Hematopoietic multipotent progenitor cell treated with erythropoietin and hydrocortisone succinate and interleukin-3 and kit ligand, for 17 days (in vitro differentiated cells): ENCODE measurements around the gene TSPEAR.

Source experiments
- DNase-seq: peaks from one replicate; pipeline ENCODE4 v3.0.0-alpha.2; 2015; ENCODE audit warnings: low spot score

The TSPEAR gene

DNA sequence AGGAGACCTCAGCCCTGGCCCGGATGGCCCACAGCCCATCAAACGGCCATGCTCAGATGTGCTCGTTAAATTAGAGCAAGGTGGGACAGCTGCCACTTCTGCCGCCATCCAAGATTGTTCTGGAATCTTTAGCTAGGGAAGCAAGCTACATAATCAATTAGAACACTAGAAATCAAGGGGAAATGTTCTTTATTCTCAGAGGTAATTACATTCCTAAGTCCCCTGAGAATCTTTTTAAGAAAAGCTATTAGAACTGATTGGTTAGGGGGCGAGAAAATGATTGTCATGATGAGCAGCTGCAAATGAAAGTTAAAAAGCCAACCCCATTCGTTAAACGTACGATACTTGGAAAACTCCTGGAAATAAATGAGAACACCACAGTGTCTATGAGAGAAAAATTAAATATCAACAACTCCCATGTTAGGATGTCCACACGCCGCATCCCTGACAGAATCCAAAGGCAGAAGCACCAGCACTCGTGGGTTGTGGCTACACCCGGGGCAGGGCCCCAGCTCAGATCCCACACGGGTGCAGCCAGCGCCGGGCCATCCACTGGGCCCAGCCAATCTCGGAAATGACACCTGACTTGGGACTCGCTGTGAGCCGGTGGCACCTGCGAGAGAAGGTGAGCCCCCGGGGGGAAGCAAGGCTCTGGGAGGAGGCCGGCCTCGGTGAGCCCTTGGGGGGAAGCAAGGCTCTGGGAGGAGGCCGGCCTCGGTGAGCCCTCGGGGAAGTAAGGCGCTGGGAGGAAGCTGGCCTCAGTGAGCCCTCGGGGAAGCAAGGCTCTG, 209.0 kb downstream of the TSPEAR start:
- DNase-seq, result no peak

GRCh38 chr21:44500111-44500510, 211.3 kb downstream of the TSPEAR start:
- DNase-seq, result no peak

DNA sequence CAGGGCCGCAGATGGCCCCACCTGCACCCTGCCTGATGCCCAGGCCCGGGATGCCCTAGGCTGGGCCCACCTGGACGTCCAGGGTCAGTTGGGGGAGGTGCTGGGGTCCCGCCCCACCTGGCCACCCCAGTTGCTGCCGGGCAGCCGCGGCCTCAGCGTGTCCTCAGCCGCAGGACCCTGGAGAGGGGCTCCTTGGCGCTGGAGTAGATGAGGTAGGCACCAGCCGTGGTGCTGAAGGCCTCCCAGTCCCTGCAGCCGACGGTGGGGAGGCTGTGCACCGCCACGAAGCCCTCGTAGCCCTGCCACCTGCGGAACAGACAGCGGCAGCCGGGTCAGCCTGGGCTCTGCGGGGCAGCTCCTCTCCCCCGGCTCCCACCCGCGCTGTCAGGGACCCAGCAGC, 211.7 kb downstream of the TSPEAR start:
- no peak for DNase-seq

- DNase-seq, result no peak
These were observed 212.2 kb downstream of the TSPEAR start for GRCh38 chr21:44499211-44499560.

- no peak for DNase-seq
These were observed 212.8 kb downstream of the TSPEAR start for GRCh38 chr21:44498280-44499210.

- DNase-seq, result no peak
These were observed 213.7 kb downstream of the TSPEAR start for GRCh38 chr21:44497703-44498126.

DNA sequence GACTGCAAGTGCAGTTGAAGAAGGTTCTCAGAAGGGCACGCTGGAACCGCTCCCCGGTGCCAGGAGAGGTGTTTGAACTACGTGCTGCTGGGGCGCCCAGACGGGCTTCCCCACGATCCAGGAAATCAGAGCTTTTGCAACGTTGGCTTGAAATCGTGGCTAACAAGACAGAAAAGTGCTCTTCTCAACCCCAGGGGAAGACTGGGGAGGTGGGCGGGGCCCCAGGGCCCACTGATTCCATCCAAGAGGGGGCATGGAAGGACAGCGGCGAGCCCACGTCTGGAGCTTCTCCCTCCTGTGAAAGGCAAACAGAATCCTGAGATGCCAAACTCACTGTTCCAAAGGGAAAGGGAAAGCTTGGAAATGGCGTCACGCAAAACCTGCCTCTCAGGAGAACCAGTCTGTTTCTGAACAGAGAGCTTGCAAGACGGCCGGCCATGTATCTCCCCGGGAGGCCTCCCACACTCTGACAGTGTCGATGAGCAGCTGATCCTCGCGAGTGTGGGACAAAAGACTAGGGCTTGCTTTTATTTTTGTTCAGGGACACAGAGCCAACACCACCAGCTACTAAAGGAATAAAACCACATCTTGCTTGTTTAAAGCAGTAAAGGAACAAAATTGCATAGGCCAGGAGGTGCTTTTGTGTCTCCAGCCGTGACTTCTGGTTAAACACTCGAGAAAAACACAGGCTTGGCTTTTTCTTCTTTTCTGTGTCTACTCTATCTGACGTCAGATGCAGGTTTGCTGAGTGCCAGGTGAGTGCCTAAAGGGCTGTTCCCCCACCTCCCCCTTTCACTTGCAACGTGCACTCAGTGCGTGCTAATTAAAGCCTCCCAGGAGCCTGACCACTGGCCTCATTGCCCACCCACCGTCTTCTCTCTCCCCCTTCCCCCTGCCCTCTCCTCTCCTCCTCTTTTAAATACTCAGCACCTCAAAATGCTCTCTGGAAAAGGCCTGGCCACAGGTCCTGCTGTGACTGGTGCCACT, 214.5 kb downstream of the TSPEAR start:
- no peak for DNase-seq

DNA sequence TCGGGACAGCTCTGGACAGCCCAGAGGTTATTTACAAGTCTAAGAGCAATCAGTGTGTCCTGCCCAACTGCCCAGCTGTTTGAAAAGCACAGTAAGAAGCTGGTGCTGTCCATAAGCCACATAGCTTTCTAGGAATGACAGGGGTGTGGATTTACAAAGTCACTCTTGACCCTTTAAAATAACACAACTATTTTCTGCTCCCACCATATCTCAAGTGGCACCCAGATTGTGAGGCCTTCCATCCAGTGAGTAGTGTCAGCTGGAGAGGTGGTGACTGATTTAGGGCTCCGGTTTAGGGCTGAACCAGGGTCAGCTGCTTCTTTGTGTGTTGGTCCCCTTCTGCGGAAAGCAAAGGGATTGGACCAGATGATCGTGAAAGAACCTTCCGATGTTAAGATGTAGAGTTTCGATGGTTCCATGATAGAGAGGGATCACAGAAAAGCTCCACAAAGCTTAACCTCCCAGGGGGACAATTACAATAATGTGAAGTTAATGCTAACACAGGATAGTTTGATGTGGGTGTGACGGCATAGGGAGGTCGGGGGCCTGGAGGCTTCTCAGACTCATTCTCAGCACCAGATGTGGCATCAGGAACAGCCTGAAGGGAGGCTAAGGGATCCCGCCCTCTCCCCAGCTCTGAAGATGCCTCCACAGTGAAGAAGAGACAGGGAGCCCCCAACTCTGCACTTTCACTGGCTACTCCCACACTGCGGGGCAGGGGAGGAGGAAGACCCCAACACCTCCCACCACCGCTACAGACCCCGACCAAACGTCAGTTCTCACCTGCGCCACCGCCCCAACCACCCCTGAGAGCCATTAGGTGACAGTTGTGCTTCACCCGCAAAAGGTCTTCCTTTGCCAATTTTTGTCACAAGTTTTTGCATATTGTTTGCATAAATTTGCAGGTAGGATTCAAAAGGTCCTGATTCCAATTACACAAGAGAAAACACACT, 215.5 kb downstream of the TSPEAR start:
- no peak for DNase-seq

DNA sequence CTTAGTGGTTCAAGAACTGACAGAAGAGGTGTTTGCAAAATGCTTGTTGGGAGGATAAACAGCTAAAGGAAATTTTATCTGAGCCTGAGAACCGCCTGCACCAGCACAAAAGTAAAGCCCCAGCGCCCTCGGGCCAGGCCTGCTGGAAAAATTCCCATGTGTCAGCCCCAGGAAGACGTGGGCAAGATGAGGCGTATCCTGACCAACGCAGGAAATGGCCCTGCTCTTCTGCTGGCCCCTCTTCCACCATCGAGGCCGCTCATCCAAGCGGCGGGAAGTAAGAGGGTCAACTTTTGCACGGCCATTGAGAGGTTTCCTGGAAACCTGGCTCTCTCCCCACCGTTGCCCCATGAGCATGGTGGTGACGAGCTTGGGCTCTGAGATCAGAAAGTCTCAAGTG, 216.4 kb downstream of the TSPEAR start:
- no peak for DNase-seq

- DNase-seq, result no peak
These were observed 217.0 kb downstream of the TSPEAR start for GRCh38 chr21:44494418-44494817.

GRCh38 chr21:44492567-44493385, 218.6 kb downstream of the TSPEAR start:
- no peak for DNase-seq

GRCh38 chr21:44490816-44491215, 220.6 kb downstream of the TSPEAR start:
- no peak for DNase-seq

DNA sequence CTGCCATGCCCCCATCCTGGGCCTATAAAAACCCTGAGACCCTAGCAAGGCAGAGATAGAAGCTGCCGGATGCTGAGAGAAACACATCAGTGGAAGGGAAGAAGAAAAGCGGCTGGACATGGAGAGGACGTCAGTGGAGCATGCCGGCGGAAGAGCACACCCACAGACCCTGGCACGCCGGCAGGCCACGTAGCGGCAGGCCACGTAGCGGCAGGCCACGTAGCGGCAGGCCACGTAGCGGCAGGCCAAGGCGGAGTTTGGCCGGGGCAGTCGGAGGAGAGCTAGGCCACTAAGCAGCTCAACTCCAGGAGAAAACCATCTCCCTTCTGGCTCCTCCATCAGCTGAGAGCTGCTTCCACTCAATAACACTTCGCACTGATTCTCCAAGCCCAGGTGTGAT, 221.0 kb downstream of the TSPEAR start:
- no peak for DNase-seq

DNA sequence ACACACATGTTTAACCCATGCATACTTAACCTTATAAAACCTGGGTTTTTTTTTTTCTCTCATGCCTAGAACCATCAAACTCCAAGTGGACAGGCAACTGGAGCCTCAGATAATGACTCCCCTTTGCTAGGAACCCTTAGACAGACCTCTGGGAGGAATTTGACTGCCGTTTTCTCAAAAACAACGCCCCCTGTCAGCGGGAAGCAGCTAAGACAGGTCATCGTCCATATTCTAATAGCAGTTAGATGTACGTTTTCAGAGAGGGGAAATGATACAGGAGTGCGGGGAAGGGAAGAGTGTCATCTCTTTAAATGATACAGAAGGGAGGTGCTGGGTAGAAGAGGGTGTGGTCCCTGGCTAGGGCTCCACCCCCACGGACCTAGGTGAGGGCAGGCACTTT, 221.4 kb downstream of the TSPEAR start:
- DNase-seq, result no peak

GRCh38 chr21:44487831-44488230, 223.5 kb downstream of the TSPEAR start:
- DNase-seq, result no peak

DNA sequence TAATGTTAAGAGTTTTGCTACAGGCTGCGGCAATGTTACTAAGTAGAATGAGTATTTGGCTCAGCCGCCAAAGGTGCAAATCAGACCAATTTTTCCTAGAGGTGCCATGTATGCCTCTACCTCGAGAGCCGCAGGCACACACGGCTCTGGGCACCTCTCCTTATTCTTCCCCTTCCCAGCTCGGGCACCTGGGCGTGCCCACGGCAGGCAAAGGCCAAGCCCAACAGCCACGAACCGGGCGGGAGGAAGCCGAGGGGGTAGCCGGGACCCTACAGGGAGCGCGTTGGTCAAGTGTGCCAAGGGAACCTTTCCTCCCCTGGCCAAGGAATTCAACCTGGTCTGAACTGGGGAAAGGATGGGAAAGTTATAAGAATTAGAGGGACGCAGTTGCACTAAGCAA, 225.1 kb downstream of the TSPEAR start:
- DNase-seq, result no peak

GRCh38 chr21:44485796-44486195, 225.6 kb downstream of the TSPEAR start:
- DNase-seq, result no peak

DNA sequence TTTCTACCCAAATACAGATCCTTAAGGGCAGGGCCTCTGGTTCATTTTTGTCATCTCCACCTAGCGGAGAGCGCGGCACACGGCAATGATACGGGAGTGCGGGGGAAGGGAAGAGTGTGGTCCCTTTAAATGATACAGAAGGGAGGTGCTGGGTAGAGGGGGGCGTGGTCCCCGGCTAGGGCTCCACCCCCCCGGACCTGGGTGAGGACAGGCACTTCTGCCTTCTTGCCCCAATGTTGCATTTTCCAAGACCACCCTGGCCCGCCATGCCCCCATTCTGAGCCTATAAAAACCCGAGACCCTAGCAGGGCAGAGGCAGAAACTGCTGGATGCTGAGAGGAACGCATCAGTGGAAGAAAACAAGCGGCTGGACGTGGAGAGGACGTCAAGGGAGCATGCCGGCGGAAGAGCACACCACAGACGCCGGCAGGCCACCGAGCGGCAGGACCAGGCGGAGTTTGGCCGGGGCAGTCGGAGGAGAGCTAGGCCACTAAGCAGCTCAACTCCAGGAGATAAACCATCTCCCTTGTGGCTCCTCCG, 226.0 kb downstream of the TSPEAR start:
- DNase-seq, result no peak

DNA sequence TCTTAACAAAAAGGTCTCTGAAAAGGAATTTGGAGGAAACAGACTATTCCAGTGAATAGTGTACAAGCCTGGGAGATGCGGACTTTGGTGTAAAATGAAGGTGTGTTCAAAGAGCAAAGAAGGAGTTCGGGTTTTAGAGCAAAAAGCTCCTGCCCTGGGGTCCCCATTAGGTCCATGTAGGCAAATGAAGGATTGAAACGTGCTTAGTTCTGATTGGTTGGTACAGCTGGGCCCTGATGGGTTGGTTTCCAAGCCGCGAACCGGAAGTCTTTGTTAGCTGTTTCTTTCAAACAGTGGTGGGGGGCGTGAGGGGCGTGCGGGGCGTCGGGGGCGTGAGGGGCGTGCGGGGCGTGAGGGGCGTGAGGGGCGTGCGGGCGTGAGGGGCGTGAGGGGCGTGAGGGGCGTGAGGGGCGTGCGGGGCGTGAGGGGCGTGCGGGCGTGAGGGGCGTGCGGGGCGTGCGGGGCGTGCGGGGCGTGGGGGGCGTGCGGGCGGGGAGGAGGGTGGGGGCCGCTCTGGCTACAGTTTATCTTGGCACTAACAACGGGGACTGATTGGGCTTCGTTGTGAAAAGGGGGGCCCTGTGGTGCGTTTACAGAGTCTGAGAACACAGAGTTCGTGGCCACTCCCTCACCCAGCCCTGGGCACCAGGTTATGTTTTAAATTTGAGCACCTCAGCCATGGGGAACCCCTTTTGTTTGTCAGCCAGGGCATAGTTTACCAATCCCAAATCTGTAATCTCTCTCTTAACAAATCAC, 226.7 kb downstream of the TSPEAR start:
- DNase-seq, result no peak
